Osteoblast (primary cell): ENCODE measurements around the gene ABCG8. TPM values are rescaled to one million over a fixed set of nuclear protein-coding genes. Genes with fewer than 3 reads are reported as not detected.

ENCODE experiments used
- DNase-seq: peaks from one replicate; pipeline ENCODE4 v3.0.0; 2011; ENCODE audit warnings: low spot score, mixed read lengths; ENCODE audit not compliant: insufficient read length; ENCODE audit errors: missing footprints
- H2AFZ ChIP-seq: 2 replicates; pipeline ENCODE4 v1.6.0; 2011; ENCODE audit warnings: mild to moderate bottlenecking, low read length
- H3K27ac ChIP-seq: 2 replicates; pipeline ENCODE4 v1.5.1; 2011; ENCODE audit warnings: mild to moderate bottlenecking, low read depth, low read length, moderate library complexity
- H3K27me3 ChIP-seq: 2 replicates; pipeline ENCODE4 v1.6.0; 2012; ENCODE audit warnings: mild to moderate bottlenecking, control low read depth, inconsistent platforms, low read length, moderate library complexity; ENCODE audit not compliant: insufficient read depth
- H3K36me3 ChIP-seq: 2 replicates; pipeline ENCODE4 v1.5.1; 2011; ENCODE audit warnings: mild to moderate bottlenecking, low read length, control low read depth, moderate library complexity; ENCODE audit not compliant: insufficient read depth
- H3K4me1 ChIP-seq: 2 replicates; pipeline ENCODE4 v1.5.1; 2011; ENCODE audit warnings: mild to moderate bottlenecking, low read length, control low read depth, moderate library complexity; ENCODE audit not compliant: insufficient read depth
- H3K4me2 ChIP-seq: 2 replicates; pipeline ENCODE4 v1.6.0; 2011; ENCODE audit warnings: mild to moderate bottlenecking, low read length; ENCODE audit not compliant: insufficient read depth
- H3K4me3 ChIP-seq: fragments of 200-600 bp; sonication (generic); 3 replicates; pipeline ENCODE4 v1.5.1; 2012; ENCODE audit warnings: mild to moderate bottlenecking, low read length, inconsistent platforms; ENCODE audit not compliant: insufficient read depth
- H3K79me2 ChIP-seq: 2 replicates; pipeline ENCODE4 v1.6.0; 2012; ENCODE audit warnings: mild to moderate bottlenecking, low read length, control low read depth, inconsistent platforms; ENCODE audit not compliant: insufficient read depth
- H3K9me3 ChIP-seq: 2 replicates; pipeline ENCODE4 v1.5.1; 2011; ENCODE audit warnings: low read depth, low read length, control low read depth
- H4K20me1 ChIP-seq: 2 replicates; pipeline ENCODE4 v1.6.0; 2012; ENCODE audit warnings: mild to moderate bottlenecking, low read length, control low read depth; ENCODE audit not compliant: insufficient read depth
- CTCF ChIP-seq: IDR thresholded peaks from 2 replicates; pipeline ENCODE4 v1.5.1; 2011; ENCODE audit warnings: mild to moderate bottlenecking, low read depth, low read length, moderate library complexity; ENCODE audit errors: extremely low read depth
- total RNA-seq: library from RNA; depleted of rRNA; stranded (reverse); fragments of >200 nt; gene quantifications from 2 replicates; pipeline ENCODE4 v1.2.3, GENCODE V29; 2012

The ABCG8 gene
- total RNA-seq, 1 donor, result not detected

DNA sequence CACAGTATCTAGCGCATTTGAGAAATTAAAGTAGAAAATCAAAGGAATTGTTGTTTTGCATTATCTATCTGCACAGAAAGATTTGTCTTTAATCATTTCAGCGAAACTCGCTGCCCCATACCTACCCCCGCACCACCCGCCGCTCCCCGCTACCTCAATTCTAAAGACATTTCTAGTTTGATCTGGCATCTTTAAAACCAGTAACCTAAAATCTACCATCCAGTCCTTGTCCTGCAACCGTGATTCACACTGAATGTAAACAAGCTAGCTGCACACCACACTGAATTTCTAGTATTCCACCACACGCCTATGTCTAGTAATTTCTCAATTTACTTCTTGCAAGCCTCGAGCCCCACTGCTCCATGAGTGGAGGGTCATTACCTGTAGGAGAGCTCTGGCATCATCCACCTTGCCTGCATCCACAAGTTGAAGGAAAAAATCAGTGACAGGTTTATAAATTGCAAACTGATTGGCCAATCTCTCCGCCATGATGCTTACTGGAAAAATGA lies 60.1 kb downstream of the ABCG8 start:
- no peak for DNase-seq
- no peak for TF ChIP-seq CTCF
- Histone ChIP-seq H3K4me1 (no peaks in the 10 kb centered on the region), H3K4me3 (no peak overlapping the region), H3K27ac (no peak overlapping the region), H3K79me2 (peaks cover 2% of the 10 kb centered on the region), H3K9me3 (no peaks in the 10 kb centered on the region), H3K36me3 (peaks cover 33% of the 10 kb centered on the region), H4K20me1 (no peaks in the 10 kb centered on the region), H3K27me3 (no peaks in the 10 kb centered on the region), H2AFZ (no peak overlapping the region), H3K4me2 (no peak overlapping the region)

GRCh38 chr2:43899589-43899988 lies 60.8 kb downstream of the ABCG8 start:
- TF ChIP-seq CTCF, result no peak
- peaks cover 37% of the 10 kb centered on the region for H3K36me3 ChIP-seq

DNA sequence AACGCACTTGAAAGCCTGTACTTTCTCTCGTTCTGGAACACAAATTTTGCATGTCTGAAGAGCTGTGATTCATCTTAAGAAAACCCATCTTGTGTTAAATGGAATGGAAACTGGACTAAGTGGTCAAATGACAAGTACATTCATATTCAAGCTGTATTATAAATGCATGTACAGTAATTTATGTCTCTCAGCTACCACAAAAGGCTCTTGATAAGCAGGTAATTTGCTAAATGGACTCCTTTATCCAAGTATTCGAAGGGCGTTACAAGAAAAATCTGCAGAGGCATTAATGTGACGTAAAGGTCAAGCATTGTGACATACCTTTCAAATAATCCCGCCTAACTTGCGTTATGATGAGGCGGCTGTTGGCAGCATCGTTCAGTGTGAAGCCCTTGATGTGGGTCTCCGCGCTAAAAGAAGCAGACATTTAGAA lies 66.6 kb downstream of the ABCG8 start:
- Histone ChIP-seq H3K9me3 (no peaks in the 10 kb centered on the region), H3K79me2 (peaks cover 3% of the 10 kb centered on the region), H2AFZ (no peak overlapping the region), H3K4me3 (peak overlapping the region; percentile 37), H4K20me1 (no peaks in the 10 kb centered on the region), H3K36me3 (peaks cover 17% of the 10 kb centered on the region), H3K27me3 (no peaks in the 10 kb centered on the region), H3K4me1 (peaks cover 21% of the 10 kb centered on the region), H3K4me2 (peak overlapping the region; percentile 63), H3K27ac (peak overlapping the region; percentile 87)
- TF ChIP-seq CTCF, result no peak
- DNase-seq, result peak; percentile 36

More at GRCh38 chr2:43899589-43899988, 60.8 kb downstream of the ABCG8 start:
- Histone ChIP-seq H3K4me1 (peaks cover under 1% of the 10 kb centered on the region), H3K9me3 (no peaks in the 10 kb centered on the region), H4K20me1 (no peaks in the 10 kb centered on the region), H3K79me2 (peaks cover 3% of the 10 kb centered on the region), H3K27ac (no peak overlapping the region), H3K27me3 (no peaks in the 10 kb centered on the region), H3K4me3 (no peak overlapping the region), H3K4me2 (no peak overlapping the region), H2AFZ (no peak overlapping the region)
- peak; percentile 58 for DNase-seq

DNA sequence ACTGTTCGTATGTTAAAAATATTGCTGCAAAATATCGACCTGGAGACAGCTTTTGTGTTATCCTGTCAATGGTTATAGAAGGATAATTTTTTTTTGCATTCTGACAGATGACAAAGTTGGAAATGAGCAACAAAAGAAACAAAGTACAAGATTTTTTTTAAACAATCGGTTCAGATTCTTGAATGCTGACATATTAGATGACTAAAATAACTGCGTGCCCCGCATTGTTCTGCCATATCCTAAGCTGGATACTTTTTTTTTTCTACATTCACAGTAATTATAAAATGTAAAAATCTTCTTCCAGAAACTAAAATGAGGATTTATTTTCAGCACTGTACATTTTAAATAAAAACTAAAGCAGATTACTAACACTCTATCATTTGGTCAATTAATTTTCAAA lies 67.1 kb downstream of the ABCG8 start:
- peaks cover 17% of the 10 kb centered on the region for H3K36me3 ChIP-seq
- no peaks in the 10 kb centered on the region for H4K20me1 ChIP-seq
- DNase-seq, result peak; percentile 45
- no peaks in the 10 kb centered on the region for H3K9me3 ChIP-seq
- H3K4me3 ChIP-seq, result peak overlapping the region; percentile 37
- H2AFZ ChIP-seq, result no peak overlapping the region
- peaks cover 21% of the 10 kb centered on the region for H3K4me1 ChIP-seq
- no peaks in the 10 kb centered on the region for H3K27me3 ChIP-seq
- TF ChIP-seq CTCF, result no peak
- H3K79me2 ChIP-seq, result peaks cover 3% of the 10 kb centered on the region
- peak overlapping the region; percentile 63 for H3K4me2 ChIP-seq
- peak overlapping the region; percentile 87 for H3K27ac ChIP-seq
